Measurements from ENCODE around the gene WDSUB1.
A peak's percentile ranks its signal among the peaks of the same experiment; 100 is the strongest.

Gene WDSUB1

DNA sequence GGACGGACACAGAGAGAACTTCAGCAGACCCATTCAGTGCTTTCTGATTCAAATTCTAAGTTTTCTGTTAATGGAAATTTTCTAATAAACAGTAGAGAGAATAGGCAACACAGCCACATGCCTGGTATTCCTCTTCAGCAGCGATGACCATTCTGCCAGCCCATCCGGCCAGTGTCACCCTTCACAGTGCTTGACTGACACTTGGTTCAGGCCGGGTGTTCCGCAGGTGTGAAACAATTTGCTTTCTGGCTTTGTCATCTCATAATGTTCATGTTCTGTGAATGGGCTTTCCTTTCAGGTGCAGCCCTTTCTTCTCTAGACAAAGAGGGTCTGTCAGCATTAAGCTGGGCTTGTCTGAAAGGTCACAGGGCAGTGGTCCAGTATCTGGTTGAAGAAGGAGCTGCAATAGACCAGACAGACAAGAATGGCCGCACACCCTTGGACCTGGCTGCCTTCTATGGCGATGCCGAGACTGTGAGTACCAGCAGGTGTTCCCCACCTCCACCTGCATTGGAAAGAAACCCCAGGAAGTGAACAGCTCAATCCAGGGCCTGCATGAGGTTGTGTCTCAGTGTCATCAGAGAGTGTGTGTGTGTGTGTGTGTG lies 67.0 kb downstream of the WDSUB1 start:
- no peaks in the 10 kb centered on the region for H3K27me3 Mint-ChIP-seq
- no peak overlapping the region for H3K4me3 Mint-ChIP-seq
- DNase-seq: no peak
- H3K9me3 Mint-ChIP-seq: no peaks in the 10 kb centered on the region
- H3K27ac Mint-ChIP-seq: no peak overlapping the region
- no peaks in the 10 kb centered on the region for H3K36me3 Mint-ChIP-seq (ENCODE audit: low read depth)
- peaks cover 7% of the 10 kb centered on the region for H3K4me1 Mint-ChIP-seq (ENCODE audit: low read depth)

DNA sequence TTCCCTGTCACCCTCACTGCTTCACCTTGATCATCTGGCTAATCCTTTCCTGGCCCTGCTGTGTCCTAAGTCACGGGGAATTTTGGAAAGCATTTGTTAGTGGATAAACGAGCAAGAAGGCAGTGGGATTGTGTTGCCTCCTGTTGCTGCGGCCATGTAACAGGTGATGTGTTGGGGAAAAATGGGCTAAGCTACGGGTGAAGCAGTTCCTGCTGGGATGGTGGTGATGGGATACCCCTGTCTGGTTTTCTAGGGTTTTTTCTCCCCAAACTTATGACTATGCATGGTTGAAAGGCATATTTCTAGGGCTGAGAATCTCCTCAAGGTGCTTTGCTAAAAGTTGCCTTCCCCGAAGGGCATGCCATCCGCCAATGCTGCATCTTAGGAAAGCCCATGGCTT lies 68.1 kb downstream of the WDSUB1 start:
- H3K36me3 Mint-ChIP-seq (ENCODE audit: low read depth): no peaks in the 10 kb centered on the region
- H3K4me3 Mint-ChIP-seq: no peak overlapping the region
- no peaks in the 10 kb centered on the region for H3K9me3 Mint-ChIP-seq
- H3K27me3 Mint-ChIP-seq: no peaks in the 10 kb centered on the region
- H3K27ac Mint-ChIP-seq: no peak overlapping the region
- peaks cover 1% of the 10 kb centered on the region for H3K4me1 Mint-ChIP-seq (ENCODE audit: low read depth)
- no peak for DNase-seq

DNA sequence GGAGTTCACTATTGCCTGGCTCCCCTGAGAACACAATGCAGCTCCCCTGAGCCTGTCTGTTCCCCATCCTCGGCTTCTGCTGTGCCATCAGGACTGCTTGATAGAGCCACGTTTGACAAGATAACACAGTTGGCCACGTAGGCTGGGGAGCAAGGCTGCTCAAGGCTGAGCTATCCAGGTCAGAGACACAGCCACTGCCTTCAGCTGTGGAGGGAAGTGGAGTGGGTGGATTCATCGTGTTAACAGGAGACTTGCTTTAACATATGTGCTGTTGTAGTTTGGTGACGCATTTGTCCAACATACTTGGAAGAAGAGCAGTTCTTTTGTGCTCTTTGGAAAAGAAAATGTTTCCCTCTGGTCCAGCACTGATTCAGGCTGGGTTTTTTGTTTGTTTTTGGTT lies 68.8 kb downstream of the WDSUB1 start:
- H3K9me3 Mint-ChIP-seq: no peaks in the 10 kb centered on the region
- H3K36me3 Mint-ChIP-seq (ENCODE audit: low read depth): no peaks in the 10 kb centered on the region
- H3K4me3 Mint-ChIP-seq: no peak overlapping the region
- H3K4me1 Mint-ChIP-seq (ENCODE audit: low read depth): no peaks in the 10 kb centered on the region
- DNase-seq: no peak
- H3K27ac Mint-ChIP-seq: no peak overlapping the region
- no peaks in the 10 kb centered on the region for H3K27me3 Mint-ChIP-seq

DNA sequence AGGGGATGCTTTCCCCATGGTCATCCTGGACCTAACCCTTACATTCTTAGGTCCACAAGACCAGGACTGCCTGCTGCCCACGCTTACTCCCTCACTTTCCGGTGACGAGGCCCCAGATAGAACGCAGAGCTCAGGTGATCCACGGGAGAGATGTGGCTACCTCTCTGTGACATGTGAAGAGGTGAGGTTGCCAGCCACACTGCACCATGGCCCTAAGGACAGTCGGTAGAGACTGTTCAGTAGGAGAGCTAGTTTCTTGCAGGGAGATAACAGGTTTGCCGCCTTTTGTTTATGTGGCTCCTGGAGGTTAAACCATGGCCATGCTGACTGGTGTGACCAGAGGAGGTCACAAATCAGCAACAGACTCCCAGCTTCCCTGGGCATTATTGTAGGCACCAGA lies 71.4 kb downstream of the WDSUB1 start:
- Mint-ChIP-seq H3K9me3 (no peaks in the 10 kb centered on the region), H3K36me3 (ENCODE audit: low read depth) (no peaks in the 10 kb centered on the region), H3K4me3 (no peak overlapping the region), H3K4me1 (ENCODE audit: low read depth) (peaks cover 14% of the 10 kb centered on the region), H3K27ac (no peak overlapping the region), H3K27me3 (no peaks in the 10 kb centered on the region)
- DNase-seq: no peak

DNA sequence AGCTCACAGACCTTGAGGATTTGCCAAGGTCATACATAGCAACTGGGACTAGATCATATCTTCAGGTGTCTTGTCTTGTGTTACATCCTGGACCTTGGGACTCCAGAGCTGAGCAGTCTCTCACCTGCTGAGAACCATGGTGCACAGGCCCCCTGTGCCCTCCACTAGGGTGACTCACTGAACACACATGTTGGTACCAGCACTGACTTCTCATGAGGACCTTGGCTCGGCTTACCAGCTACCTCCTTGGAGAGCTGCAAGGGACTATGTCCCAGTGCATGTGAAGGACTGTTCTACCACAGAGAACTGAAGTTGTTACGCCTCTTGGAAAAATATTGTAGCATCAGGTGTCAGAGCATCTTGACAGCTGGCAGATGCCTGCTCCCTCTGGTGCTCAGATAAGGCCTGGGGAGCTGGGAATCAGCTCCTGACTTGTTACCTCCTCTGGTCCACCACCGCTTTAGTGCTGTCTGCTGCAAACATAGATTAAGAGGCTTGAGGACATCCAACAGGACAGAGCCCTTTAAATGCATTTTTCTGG lies 72.1 kb downstream of the WDSUB1 start:
- H3K27me3 Mint-ChIP-seq: no peaks in the 10 kb centered on the region
- DNase-seq: no peak
- no peak overlapping the region for H3K4me3 Mint-ChIP-seq
- peaks cover 21% of the 10 kb centered on the region for H3K4me1 Mint-ChIP-seq (ENCODE audit: low read depth)
- no peaks in the 10 kb centered on the region for H3K9me3 Mint-ChIP-seq
- H3K27ac Mint-ChIP-seq: no peak overlapping the region
- no peaks in the 10 kb centered on the region for H3K36me3 Mint-ChIP-seq (ENCODE audit: low read depth)

DNA sequence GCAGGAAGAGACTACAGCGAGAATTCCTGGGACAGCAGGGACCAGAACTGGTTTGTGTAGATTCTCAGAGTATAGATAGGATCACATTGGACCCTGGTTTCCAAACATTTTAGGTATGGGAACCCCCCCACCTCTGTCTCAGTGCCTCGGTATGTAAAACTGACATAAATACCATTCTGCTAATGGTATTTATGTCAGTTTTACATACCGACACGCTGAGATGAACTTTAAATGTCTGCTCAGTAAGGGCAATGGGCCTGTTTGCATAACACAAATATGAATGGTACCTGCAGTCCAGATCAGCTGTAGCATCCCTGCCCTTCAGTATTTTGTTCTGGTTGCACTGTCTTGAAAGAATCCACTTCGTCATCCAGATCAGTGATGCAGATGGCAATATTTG lies 73.2 kb downstream of the WDSUB1 start:
- no peak overlapping the region for H3K4me3 Mint-ChIP-seq
- H3K36me3 Mint-ChIP-seq (ENCODE audit: low read depth): no peaks in the 10 kb centered on the region

DNA sequence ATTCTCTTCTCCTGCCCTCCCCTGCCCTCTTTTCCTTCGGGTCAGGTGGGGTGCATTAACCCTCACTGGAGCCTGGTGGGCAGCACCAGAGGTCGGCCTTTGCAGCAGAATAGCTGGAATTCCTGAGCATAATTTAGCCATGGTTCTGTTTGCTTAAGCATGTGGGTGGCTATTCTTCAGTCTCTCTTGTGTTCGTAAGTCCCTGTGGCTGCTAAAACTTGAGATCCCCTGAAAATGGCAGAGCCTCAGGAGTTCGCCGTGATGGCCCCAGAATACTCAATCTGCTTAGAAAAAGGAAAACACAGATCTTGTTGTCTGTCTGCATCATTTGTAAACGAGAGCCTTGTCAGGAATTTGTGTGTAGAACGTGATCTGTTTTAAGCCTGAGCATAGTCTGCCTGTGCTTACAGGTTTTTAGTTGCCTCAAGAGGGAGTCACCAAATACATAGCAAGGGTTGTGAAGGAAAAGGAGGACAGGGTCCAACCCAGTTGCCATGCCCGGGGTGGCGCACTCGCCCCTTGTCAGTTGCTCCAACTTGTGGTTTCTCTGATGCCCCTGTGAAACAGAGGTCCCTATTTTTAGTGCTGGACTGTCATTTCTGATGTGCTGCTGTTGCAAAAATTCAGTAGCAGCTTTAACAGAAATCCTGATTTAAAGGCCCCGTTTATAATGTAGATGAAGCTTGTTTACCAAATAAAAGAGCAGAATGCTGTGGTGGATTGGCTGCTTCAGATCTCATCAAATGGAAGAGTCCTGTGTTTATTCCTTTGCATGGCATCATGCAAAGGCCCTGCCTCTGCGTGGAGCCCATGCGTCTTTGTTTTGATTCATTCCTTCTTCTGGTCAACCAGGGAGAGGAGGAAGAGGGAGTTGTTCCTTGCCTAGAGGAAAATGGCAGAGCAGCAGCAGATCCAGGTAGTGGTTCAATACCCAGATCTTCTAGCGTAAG lies 74.8 kb downstream of the WDSUB1 start:
- H3K4me1 Mint-ChIP-seq (ENCODE audit: low read depth): peaks cover 35% of the 10 kb centered on the region
- H3K36me3 Mint-ChIP-seq (ENCODE audit: low read depth): no peaks in the 10 kb centered on the region
- H3K27me3 Mint-ChIP-seq: no peaks in the 10 kb centered on the region
- no peak overlapping the region for H3K27ac Mint-ChIP-seq
- H3K4me3 Mint-ChIP-seq: no peak overlapping the region
- DNase-seq: no peak
- H3K9me3 Mint-ChIP-seq: no peaks in the 10 kb centered on the region

More for the DNA sequence above, 73.2 kb downstream of the WDSUB1 start:
- Mint-ChIP-seq H3K4me1 (ENCODE audit: low read depth) (peaks cover 29% of the 10 kb centered on the region), H3K9me3 (no peaks in the 10 kb centered on the region), H3K27me3 (no peaks in the 10 kb centered on the region), H3K27ac (no peak overlapping the region)
- DNase-seq: no peak

DNA sequence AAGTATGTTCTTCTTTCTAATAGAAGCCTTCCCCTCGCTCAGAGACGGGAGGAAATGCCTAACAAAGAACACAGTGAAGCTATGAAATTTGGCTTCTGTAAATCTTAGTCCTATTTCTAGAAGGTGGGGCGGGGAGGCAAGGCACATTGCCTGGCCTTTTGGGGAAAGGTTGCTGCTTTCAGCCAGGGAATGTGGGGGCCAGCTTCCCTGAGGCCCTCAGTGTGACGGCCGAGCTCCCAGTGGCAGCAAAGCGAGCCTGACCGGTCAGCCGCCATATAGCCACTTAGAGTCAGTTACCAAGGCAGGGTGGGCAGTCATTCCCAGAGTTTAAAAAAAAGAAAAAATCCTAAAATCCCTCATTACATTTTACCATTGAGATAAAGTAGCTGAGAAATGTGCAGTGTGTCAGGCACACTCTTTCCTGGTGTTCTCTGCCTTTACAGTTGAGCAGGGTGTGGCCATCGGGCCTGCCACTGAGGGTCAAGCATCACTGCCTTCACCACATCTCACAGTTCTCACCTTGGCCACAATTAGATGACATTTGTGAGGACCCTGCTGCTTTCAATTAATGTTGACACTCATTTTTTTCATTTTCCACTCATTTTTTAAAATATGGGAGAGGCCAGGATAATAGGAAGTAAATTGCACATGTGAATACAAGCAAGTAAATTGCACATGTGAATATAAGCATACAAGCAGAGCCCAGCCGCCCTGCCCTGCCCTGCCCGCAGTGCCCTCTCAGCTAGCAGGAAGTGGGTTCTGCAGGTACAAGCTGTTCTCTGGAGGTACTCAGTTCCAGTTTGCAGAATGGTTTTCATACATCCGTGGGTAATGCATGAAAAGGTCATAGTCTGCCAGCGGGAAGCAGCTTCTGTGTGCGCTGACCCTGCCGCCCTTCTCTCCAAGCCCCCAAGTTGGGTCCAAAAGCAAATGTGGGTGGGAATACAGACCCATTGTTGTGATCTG lies 76.9 kb downstream of the WDSUB1 start:
- Mint-ChIP-seq H3K9me3 (no peaks in the 10 kb centered on the region), H3K36me3 (ENCODE audit: low read depth) (no peaks in the 10 kb centered on the region), H3K27me3 (no peaks in the 10 kb centered on the region), H3K4me3 (no peak overlapping the region), H3K27ac (peak overlapping the region; percentile 17), H3K4me1 (ENCODE audit: low read depth) (peaks cover 35% of the 10 kb centered on the region)
- DNase-seq: no peak

DNA sequence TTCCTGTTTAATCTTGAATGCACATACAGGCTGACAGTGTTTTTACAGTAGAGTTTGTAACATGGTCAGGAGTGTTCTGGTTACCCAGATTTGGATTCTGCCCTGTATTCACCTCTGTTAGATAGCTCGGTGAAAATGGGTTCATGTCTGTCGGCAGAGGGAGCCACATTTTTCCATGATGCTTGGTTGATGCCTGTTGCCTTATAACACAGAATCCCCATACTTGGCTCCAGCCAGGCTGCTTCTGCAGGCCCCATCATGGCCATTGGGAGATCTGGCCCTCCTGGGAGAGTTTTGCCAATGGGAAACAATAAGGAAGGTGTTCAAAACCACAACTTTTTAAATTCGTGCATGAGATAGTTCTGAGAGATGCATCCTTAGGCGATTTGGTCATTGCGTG lies 78.1 kb downstream of the WDSUB1 start:
- Mint-ChIP-seq H3K4me3 (no peak overlapping the region), H3K36me3 (ENCODE audit: low read depth) (no peaks in the 10 kb centered on the region), H3K27ac (no peak overlapping the region), H3K27me3 (no peaks in the 10 kb centered on the region), H3K9me3 (no peaks in the 10 kb centered on the region), H3K4me1 (ENCODE audit: low read depth) (peaks cover 35% of the 10 kb centered on the region)
- DNase-seq: no peak

DNA sequence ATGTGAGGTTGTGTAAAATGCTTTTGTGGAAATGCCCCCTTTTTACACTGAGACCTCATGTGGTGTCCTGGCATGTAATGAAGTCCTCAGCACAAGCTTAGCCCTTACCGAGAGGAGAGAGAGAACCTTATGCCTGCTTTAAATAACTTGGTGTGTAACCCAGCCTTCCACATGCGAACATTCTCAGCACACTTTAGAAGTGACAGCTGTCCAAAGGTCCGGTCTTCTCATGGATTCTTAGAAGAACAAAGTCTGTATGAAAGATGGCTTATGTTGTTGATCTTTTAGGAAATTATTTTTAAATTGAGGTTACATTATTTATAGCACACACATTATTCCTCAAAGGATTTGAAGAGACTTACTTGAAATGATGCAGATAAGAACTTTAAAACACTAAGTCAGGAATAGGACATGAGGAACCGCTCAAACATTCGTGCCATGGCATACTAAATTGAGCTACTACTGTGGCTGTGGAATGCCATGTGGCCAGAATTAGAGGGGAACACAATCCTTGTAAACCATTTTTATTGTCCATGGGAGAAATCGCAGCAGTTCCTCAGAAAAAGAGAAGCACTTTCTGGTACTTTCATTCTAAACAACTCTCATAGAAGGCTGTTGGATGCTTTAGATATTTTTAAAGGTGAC lies 79.6 kb downstream of the WDSUB1 start:
- Mint-ChIP-seq H3K36me3 (ENCODE audit: low read depth) (no peaks in the 10 kb centered on the region), H3K27me3 (no peaks in the 10 kb centered on the region), H3K27ac (no peak overlapping the region), H3K4me1 (ENCODE audit: low read depth) (peaks cover 37% of the 10 kb centered on the region), H3K9me3 (no peaks in the 10 kb centered on the region), H3K4me3 (no peak overlapping the region)
- no peak for DNase-seq

DNA sequence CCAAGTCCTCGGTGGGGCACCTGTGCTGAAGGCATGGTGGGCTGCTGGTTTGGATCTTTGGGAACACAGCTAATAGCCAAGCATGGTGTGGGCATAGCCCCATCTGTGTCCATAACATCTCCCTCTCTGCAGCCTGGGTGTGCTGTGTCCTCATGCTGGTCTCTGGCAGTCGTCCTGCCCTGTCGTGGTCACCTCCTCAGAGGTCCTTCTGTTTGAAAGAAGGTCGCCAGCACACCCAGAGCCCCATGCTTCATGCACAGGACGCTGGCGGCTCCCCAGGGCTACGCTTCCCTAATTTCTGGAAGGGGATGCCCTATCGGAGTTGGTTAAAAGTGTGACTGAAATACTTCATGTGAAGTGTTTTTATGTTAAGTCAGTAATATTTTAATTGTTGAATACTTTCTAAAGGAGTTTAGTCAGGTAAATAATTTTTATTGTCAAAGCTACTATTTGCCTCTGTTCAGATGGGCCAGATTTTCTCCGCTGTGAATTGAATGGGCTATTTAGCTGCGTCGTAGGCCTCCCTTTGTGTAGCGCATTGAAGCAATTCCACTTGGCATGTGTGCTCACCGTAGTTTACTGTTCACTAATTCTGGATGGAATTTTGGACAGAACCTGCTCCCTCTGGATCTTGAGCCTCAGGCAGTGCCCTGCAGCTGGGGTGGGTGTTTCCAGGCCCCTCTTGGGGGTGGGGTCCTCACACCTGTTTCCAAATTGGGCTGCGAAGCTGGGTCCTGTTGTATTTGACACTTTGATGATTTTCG lies 81.9 kb downstream of the WDSUB1 start:
- no peak overlapping the region for H3K27ac Mint-ChIP-seq
- H3K36me3 Mint-ChIP-seq (ENCODE audit: low read depth): no peaks in the 10 kb centered on the region
- no peak for DNase-seq
- no peak overlapping the region for H3K4me3 Mint-ChIP-seq
- H3K9me3 Mint-ChIP-seq: no peaks in the 10 kb centered on the region
- no peaks in the 10 kb centered on the region for H3K27me3 Mint-ChIP-seq
- H3K4me1 Mint-ChIP-seq (ENCODE audit: low read depth): peaks cover 33% of the 10 kb centered on the region

DNA sequence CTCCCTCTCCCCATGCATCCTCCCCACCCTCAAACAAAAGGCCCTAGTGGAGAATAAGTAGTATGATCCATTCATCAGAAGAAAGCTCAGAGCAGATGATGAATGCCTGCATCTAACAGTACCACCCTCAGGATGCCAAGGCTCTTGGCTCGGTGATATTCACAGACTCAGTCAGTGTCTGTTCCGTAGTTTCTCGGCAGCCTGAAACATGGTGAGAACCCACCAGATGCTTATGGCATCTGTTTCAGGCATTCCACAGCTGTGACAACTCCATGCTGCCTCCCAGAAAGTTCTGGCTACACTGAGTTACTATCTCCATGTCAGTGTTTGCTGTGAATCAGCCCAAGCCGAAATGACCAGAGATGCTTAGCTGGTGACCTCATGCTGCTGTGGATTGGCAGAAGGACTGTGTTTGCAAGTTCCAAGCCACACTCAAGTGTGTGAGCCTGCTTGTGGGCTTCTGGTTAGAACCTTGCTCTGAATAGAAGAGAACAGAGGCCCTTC lies 83.9 kb downstream of the WDSUB1 start:
- Mint-ChIP-seq H3K9me3 (no peaks in the 10 kb centered on the region), H3K27me3 (no peaks in the 10 kb centered on the region), H3K27ac (no peak overlapping the region), H3K36me3 (ENCODE audit: low read depth) (no peaks in the 10 kb centered on the region), H3K4me3 (no peak overlapping the region), H3K4me1 (ENCODE audit: low read depth) (peaks cover 19% of the 10 kb centered on the region)
- DNase-seq: no peak

DNA sequence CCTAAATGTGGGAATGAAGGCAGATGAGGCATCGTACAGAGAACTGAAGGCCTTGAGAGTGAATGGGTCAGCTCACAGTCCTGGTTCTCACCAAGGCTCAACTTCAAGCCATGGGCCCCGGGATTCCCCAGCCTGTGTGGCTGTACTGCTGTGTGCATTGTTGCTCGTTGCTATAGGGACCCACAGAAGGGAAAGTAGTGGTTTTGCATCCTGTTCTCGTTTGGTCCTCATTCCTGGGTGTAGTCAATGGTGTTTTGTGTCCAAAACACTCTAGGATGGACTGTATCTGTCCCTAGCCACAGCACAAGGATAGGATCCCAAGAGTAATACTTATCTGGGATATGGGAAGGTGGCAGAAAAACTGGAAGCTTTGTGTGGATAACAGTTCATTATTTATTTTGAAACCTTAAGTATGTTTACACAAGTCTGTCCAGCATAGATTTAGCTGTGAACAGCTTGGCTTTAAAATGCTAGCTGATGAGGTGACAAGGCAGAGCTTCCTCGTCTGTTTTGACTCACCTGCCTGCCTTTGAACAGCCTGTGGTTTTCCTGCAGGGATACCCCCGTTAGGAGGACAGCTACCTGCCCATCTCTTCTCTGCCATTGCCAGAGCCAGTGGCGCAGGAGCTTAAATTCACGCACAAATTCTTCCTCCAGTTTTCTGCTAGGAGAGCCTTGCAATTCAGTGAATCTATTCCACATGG lies 85.0 kb downstream of the WDSUB1 start:
- H3K27ac Mint-ChIP-seq: no peak overlapping the region
- H3K9me3 Mint-ChIP-seq: no peaks in the 10 kb centered on the region
- H3K27me3 Mint-ChIP-seq: no peaks in the 10 kb centered on the region
- no peak overlapping the region for H3K4me3 Mint-ChIP-seq
- H3K36me3 Mint-ChIP-seq (ENCODE audit: low read depth): no peaks in the 10 kb centered on the region
- H3K4me1 Mint-ChIP-seq (ENCODE audit: low read depth): peaks cover 18% of the 10 kb centered on the region
- no peak for DNase-seq

All from activated T-cell treated with anti-CD3 and anti-CD28 coated beads, Interleukin-2, amount 50 U/mL, for 24 hours (primary cell).